WTC11 (cell line): Measurements from ENCODE around the gene ARL8A. TPM values are rescaled to one million over a fixed set of nuclear protein-coding genes. Genes with fewer than 3 reads are reported as not detected.

Source experiments
- ATAC-seq: fragments of 200-7000 bp; cut with Tn5 transposase; 2 replicates; pipeline ENCODE4 v1.10.0; 2021; ENCODE audit warnings: mild to moderate bottlenecking, moderate library complexity
- CTCF ChIA-PET: fragments of 300-600 bp; sonication (Branson Sonifier 250); formaldehyde crosslinking; loops from one replicate; lab custom pipeline; 2021; ENCODE audit warnings: antibody characterized with exemption; lab: Charles Lee
- POLR2A ChIA-PET: fragments of 350-600 bp; sonication (Branson Sonifier 250); formaldehyde crosslinking; loops from one replicate; lab custom pipeline; 2021; ENCODE audit warnings: antibody characterized with exemption; lab: Charles Lee
- DNase-seq: peaks from one replicate; pipeline ENCODE4 v3.0.0; 2021; ENCODE audit warnings: low spot score
- H3K27ac Mint-ChIP-seq: 2 replicates; pipeline ENCODE4 v1.8.0; 2021; ENCODE audit warnings: mixed read lengths
- H3K27me3 Mint-ChIP-seq: 2 replicates; pipeline ENCODE4 v1.8.0; 2021; ENCODE audit warnings: low read depth, mild to moderate bottlenecking, moderate library complexity, mixed read lengths
- H3K36me3 Mint-ChIP-seq: 2 replicates; pipeline ENCODE4 v1.8.0; 2021; ENCODE audit warnings: mixed read lengths
- H3K4me1 Mint-ChIP-seq: 2 replicates; pipeline ENCODE4 v1.8.0; 2022; ENCODE audit warnings: mixed read lengths
- H3K4me3 Mint-ChIP-seq: 2 replicates; pipeline ENCODE4 v1.8.0; 2021; ENCODE audit warnings: mild to moderate bottlenecking, moderate library complexity, mixed read lengths
- H3K9me3 Mint-ChIP-seq: 2 replicates; pipeline ENCODE4 v1.8.0; 2021; ENCODE audit warnings: mixed read lengths
- ATF6 ChIP-seq: sonication (generic); formaldehyde crosslinking; IDR thresholded peaks from 2 replicates; pipeline ENCODE4 v1.8.1; 2023; ENCODE audit warnings: mild to moderate bottlenecking, missing genetic modification reagents
- CBFB ChIP-seq: sonication (generic); formaldehyde crosslinking; IDR thresholded peaks from 2 replicates; pipeline ENCODE4 v1.8.1; 2022; ENCODE audit warnings: mild to moderate bottlenecking, low read depth, missing genetic modification reagents
- E2F4 ChIP-seq: sonication (generic); formaldehyde crosslinking; IDR thresholded peaks from 2 replicates; pipeline ENCODE4 v1.8.1; 2022; ENCODE audit warnings: low read depth, mild to moderate bottlenecking, moderate library complexity, missing genetic modification reagents, borderline replicate concordance
- FOXK1 ChIP-seq: sonication (generic); formaldehyde crosslinking; IDR thresholded peaks from 2 replicates; pipeline ENCODE4 v1.8.0; 2022; ENCODE audit warnings: mild to moderate bottlenecking, moderate library complexity, missing genetic modification reagents
- FOXP1 ChIP-seq: sonication (generic); formaldehyde crosslinking; IDR thresholded peaks from 2 replicates; pipeline ENCODE4 v1.8.0; 2022; ENCODE audit warnings: missing genetic modification reagents, mild to moderate bottlenecking, moderate library complexity, borderline replicate concordance
- FOXP4 ChIP-seq: sonication (generic); formaldehyde crosslinking; IDR thresholded peaks from 2 replicates; pipeline ENCODE4 v1.8.0; 2022; ENCODE audit warnings: mild to moderate bottlenecking, missing genetic modification reagents
- GRHL2 ChIP-seq: fragments of 250-450 bp; sonication (Bioruptor Pico); IDR thresholded peaks from 2 replicates; pipeline ENCODE4 v1.8.0; 2022; ENCODE audit warnings: mild to moderate bottlenecking, moderate library complexity; ENCODE audit not compliant: insufficient replicate concordance, severe bottlenecking
- GTF2I ChIP-seq: fragments of 250-450 bp; sonication (Bioruptor Pico); conservative IDR thresholded peaks from 2 replicates; pipeline ENCODE4 v1.4.0; 2021; ENCODE audit warnings: mild to moderate bottlenecking
- JUN ChIP-seq: sonication (generic); formaldehyde crosslinking; IDR thresholded peaks from 2 replicates; pipeline ENCODE4 v1.8.0; 2023; ENCODE audit warnings: mild to moderate bottlenecking, missing genetic modification reagents
- MAX ChIP-seq: sonication (generic); formaldehyde crosslinking; IDR thresholded peaks from 2 replicates; pipeline ENCODE4 v1.8.0; 2022; ENCODE audit warnings: mild to moderate bottlenecking, missing genetic modification reagents
- MXD4 ChIP-seq: fragments of 250-450 bp; sonication (Bioruptor Pico); IDR thresholded peaks from 2 replicates; pipeline ENCODE4 v1.8.0; 2021; ENCODE audit warnings: mild to moderate bottlenecking, moderate library complexity, borderline replicate concordance
- NR1H2 ChIP-seq: sonication (generic); formaldehyde crosslinking; IDR thresholded peaks from 2 replicates; pipeline ENCODE4 v1.9.0; 2021; ENCODE audit warnings: mild to moderate bottlenecking, moderate library complexity, missing genetic modification reagents
- RORB ChIP-seq: fragments of 250-450 bp; sonication (Bioruptor Pico); IDR thresholded peaks from 2 replicates; pipeline ENCODE4 v1.9.0; 2021; ENCODE audit warnings: mild to moderate bottlenecking
- SP1 ChIP-seq: sonication (generic); formaldehyde crosslinking; conservative IDR thresholded peaks from 2 replicates; pipeline ENCODE4 v1.8.1; 2022; ENCODE audit warnings: missing genetic modification reagents
- TEAD1 ChIP-seq: sonication (generic); formaldehyde crosslinking; IDR thresholded peaks from 2 replicates; pipeline ENCODE4 v1.8.0; 2022; ENCODE audit warnings: mild to moderate bottlenecking, missing genetic modification reagents
- ZNF138 ChIP-seq: sonication (generic); formaldehyde crosslinking; conservative IDR thresholded peaks from 2 replicates; pipeline ENCODE4 v1.8.1; 2022; ENCODE audit warnings: mild to moderate bottlenecking, moderate library complexity, missing genetic modification reagents
- ZNF232 ChIP-seq: sonication (generic); formaldehyde crosslinking; IDR thresholded peaks from 2 replicates; pipeline ENCODE4 v1.8.0; 2022; ENCODE audit warnings: mild to moderate bottlenecking, missing genetic modification reagents
- ZNF416 ChIP-seq: fragments of 250-450 bp; sonication (Bioruptor Pico); IDR thresholded peaks from 2 replicates; pipeline ENCODE4 v1.9.0; 2021; ENCODE audit warnings: mild to moderate bottlenecking, inconsistent platforms
- total RNA-seq: library from RNA; stranded (reverse); gene quantifications from 3 replicates; pipeline ENCODE4 v1.2.3, GENCODE V29; 2021
- TF ChIP-seq, protein P1 (sequence below): fragments of 250-450 bp; sonication (Bioruptor Pico); IDR thresholded peaks from 2 replicates; pipeline ENCODE4 v1.9.0; 2021; ENCODE audit warnings: mild to moderate bottlenecking
- TF ChIP-seq, protein P2 (sequence below): fragments of 250-450 bp; sonication (Bioruptor Pico); IDR thresholded peaks from 2 replicates; pipeline ENCODE4 v1.9.0; 2021; ENCODE audit warnings: mild to moderate bottlenecking, borderline replicate concordance

The ARL8A gene
- total RNA-seq, 1 experiment from 2014 or later: 47.2 TPM

DNA sequence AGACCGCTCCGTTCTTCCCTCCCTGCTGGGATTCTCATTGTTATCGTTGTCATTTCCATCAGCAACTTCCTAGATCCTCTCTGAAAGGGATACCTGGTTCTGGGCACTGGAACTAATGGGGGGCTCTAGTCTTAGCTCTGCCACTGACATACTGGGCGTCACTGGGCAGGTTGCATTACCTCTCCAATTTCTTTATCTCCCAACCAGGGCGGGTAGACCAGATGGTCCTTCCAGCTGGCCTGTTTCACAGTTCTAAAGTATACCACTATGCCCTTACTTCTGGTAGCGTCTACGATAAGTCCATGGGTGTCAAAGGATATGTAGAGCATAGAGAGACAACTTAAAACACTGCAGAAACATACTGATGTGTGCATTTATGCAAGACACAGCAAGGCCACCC is 20.4 kb downstream of the ARL8A start:
- no peaks in the 10 kb centered on the region for H3K9me3 Mint-ChIP-seq
- ChIA-PET POLR2A (no interaction called here), CTCF (interaction anchor here (0.5 to 14.3 kb wide), 4 partner anchors 10 to 143 kb away, joined by 3 to 149 read pairs (median 98); partner anchors contain the start of gene ELF3)
- H3K27ac Mint-ChIP-seq: no peak overlapping the region
- peaks cover 9% of the 10 kb centered on the region for H3K4me1 Mint-ChIP-seq
- H3K36me3 Mint-ChIP-seq: no peaks in the 10 kb centered on the region
- no peak for TF ChIP-seq TEAD1 (CRISPR knock-in tag)
- TF ChIP-seq FOXP4: no peak
- no peak for TF ChIP-seq ZNF138 (CRISPR knock-in tag)
- no peak for TF ChIP-seq GRHL2
- no peak for TF ChIP-seq NR1H2 (CRISPR knock-in tag)
- TF ChIP-seq ZNF232: no peak
- TF ChIP-seq SP1: no peak
- no peak for TF ChIP-seq MXD4 (CRISPR knock-in tag)
- TF ChIP-seq ATF6 (CRISPR knock-in tag): no peak
- no peak for ATAC-seq
- no peak overlapping the region for H3K4me3 Mint-ChIP-seq
- H3K27me3 Mint-ChIP-seq: no peaks in the 10 kb centered on the region; the same call in 1 of the 2 replicates
- DNase-seq: no peak

- CTCF ChIA-PET: interaction anchor here (0.6 to 14.3 kb wide), 15 partner anchors 10 to 228 kb away, joined by 3 to 149 read pairs (median 5); partner anchors contain the start of gene ELF3
- H3K27ac Mint-ChIP-seq: no peak overlapping the region
Observed at GRCh38 chr1:202123336-202123813, 21.2 kb downstream of the ARL8A start.

More at GRCh38 chr1:202123336-202123813, 21.2 kb downstream of the ARL8A start:
- no peak for DNase-seq
- Mint-ChIP-seq H3K4me3 (no peak overlapping the region), H3K4me1 (peaks cover 9% of the 10 kb centered on the region), H3K9me3 (no peaks in the 10 kb centered on the region), H3K36me3 (no peaks in the 10 kb centered on the region), H3K27me3 (no peaks in the 10 kb centered on the region; the same call in 1 of the 2 replicates)
- no peak for ATAC-seq
- TF ChIP-seq FOXK1 (CRISPR knock-in tag) (no peak), JUN (CRISPR knock-in tag) (no peak), E2F4 (no peak), MAX (no peak), RORB (CRISPR knock-in tag) (no peak), GTF2I (CRISPR knock-in tag) (no peak), CBFB (CRISPR knock-in tag) (no peak), FOXP1 (CRISPR knock-in tag) (no peak), ZNF416 (CRISPR knock-in tag) (no peak)
- TF ChIP-seq, protein P1, sequence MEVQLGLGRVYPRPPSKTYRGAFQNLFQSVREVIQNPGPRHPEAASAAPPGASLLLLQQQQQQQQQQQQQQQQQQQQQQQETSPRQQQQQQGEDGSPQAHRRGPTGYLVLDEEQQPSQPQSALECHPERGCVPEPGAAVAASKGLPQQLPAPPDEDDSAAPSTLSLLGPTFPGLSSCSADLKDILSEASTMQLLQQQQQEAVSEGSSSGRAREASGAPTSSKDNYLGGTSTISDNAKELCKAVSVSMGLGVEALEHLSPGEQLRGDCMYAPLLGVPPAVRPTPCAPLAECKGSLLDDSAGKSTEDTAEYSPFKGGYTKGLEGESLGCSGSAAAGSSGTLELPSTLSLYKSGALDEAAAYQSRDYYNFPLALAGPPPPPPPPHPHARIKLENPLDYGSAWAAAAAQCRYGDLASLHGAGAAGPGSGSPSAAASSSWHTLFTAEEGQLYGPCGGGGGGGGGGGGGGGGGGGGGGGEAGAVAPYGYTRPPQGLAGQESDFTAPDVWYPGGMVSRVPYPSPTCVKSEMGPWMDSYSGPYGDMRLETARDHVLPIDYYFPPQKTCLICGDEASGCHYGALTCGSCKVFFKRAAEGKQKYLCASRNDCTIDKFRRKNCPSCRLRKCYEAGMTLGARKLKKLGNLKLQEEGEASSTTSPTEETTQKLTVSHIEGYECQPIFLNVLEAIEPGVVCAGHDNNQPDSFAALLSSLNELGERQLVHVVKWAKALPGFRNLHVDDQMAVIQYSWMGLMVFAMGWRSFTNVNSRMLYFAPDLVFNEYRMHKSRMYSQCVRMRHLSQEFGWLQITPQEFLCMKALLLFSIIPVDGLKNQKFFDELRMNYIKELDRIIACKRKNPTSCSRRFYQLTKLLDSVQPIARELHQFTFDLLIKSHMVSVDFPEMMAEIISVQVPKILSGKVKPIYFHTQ: no peak
- TF ChIP-seq, protein P2, sequence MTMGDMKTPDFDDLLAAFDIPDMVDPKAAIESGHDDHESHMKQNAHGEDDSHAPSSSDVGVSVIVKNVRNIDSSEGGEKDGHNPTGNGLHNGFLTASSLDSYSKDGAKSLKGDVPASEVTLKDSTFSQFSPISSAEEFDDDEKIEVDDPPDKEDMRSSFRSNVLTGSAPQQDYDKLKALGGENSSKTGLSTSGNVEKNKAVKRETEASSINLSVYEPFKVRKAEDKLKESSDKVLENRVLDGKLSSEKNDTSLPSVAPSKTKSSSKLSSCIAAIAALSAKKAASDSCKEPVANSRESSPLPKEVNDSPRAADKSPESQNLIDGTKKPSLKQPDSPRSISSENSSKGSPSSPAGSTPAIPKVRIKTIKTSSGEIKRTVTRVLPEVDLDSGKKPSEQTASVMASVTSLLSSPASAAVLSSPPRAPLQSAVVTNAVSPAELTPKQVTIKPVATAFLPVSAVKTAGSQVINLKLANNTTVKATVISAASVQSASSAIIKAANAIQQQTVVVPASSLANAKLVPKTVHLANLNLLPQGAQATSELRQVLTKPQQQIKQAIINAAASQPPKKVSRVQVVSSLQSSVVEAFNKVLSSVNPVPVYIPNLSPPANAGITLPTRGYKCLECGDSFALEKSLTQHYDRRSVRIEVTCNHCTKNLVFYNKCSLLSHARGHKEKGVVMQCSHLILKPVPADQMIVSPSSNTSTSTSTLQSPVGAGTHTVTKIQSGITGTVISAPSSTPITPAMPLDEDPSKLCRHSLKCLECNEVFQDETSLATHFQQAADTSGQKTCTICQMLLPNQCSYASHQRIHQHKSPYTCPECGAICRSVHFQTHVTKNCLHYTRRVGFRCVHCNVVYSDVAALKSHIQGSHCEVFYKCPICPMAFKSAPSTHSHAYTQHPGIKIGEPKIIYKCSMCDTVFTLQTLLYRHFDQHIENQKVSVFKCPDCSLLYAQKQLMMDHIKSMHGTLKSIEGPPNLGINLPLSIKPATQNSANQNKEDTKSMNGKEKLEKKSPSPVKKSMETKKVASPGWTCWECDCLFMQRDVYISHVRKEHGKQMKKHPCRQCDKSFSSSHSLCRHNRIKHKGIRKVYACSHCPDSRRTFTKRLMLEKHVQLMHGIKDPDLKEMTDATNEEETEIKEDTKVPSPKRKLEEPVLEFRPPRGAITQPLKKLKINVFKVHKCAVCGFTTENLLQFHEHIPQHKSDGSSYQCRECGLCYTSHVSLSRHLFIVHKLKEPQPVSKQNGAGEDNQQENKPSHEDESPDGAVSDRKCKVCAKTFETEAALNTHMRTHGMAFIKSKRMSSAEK: no peak
- POLR2A ChIA-PET: no interaction called here
